Measurements from ENCODE around the gene CACFD1. TPM values are rescaled to one million over a fixed set of nuclear protein-coding genes. Genes with fewer than 3 reads are reported as not detected.

Gene CACFD1
- total RNA-seq, 1 donor from 2014 or later = 24.6 TPM

DNA sequence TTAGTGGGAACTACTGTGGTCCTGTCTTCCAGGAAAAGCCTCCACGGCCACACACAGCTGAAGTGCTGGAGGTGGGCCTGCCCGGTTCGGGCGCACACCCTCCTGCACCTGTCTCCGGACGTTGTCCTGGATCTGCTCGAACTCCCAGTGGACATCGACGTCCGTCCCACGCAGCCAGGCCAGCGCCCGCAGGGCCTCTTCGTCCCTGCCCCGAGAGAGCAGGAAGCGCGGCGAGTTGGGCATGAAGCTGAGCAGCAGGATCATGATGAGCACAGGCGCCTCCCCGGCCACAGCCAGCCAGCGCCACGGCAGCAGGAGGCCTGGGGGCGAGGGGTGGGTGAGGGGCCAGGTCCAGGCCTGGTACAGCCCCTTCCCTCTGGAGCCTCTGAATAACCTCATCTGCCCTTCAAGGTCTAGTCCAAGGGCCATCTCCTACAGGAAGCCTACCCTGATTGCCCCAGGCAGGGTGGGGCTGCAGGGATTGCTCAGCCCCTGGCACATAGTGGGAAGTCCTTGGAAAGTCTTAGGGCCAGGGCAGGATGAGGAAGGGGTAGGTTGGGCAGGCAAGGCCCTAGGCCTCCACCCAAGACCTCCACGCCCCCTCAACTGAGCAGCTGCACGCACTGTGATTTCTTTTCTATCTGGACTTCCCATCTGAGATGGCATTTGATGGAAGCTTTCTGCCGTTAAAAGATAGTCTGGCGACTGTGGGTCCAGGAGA lies 15.7 kb downstream of the CACFD1 start:
- no peak for DNase-seq (ENCODE audit: low read depth)
- Histone ChIP-seq H3K4me3 (ENCODE audit: low read depth, low read length) (no peak overlapping the region), H3K27me3 (ENCODE audit: control insufficient read depth, insufficient read depth, low read length) (no peaks in the 10 kb centered on the region), H3K36me3 (ENCODE audit: control insufficient read depth, insufficient read depth, low read length) (peaks cover 3% of the 10 kb centered on the region)
- TF ChIP-seq, protein P1, sequence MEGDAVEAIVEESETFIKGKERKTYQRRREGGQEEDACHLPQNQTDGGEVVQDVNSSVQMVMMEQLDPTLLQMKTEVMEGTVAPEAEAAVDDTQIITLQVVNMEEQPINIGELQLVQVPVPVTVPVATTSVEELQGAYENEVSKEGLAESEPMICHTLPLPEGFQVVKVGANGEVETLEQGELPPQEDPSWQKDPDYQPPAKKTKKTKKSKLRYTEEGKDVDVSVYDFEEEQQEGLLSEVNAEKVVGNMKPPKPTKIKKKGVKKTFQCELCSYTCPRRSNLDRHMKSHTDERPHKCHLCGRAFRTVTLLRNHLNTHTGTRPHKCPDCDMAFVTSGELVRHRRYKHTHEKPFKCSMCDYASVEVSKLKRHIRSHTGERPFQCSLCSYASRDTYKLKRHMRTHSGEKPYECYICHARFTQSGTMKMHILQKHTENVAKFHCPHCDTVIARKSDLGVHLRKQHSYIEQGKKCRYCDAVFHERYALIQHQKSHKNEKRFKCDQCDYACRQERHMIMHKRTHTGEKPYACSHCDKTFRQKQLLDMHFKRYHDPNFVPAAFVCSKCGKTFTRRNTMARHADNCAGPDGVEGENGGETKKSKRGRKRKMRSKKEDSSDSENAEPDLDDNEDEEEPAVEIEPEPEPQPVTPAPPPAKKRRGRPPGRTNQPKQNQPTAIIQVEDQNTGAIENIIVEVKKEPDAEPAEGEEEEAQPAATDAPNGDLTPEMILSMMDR (IDR thresholded peaks at IDR 0.05; ENCODE audit: insufficient read depth, low read length, poor library complexity, severe bottlenecking) = no peak

DNA sequence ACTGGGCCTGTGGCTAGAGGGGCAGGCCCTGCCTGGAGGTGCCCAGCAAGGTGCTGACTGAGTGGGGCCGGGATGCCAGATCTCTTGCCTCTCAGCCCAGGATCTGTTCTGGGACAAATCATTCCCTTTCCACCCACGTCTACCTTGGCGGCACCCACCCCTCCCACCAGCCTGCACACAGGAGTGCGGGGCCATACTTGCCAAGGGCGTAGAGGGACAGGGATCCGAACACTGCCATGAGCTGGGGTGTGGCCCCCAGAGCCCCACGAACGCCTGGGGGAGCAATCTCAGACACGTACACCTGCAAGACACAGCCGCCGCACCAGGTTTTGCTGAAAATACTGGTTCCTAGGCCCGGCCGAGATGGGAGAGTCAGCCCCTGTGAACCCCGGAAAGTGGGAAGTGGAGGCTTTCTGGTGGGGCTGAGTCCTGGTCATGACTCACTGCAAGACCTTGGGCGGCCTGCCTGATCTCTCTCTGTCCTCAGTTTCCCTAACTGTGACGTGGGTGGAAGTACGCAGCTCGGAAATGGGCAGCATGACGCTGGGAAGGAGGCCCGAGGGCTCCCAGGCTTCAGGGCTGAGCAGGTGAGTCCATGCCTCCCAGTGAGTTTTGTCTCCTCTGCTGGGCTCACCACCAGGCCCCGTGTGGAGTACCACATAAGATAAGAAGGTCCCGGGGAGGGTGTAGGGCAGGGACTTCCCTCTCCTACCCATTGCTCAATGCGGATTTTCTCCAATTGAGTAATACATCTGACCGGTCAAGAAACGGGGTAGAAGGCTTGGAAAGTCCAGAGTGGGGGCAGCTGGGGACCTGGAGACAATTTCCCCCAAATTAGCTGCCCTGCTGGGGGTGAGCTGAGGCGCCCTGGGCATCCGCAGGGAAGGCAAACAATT lies 16.5 kb downstream of the CACFD1 start:
- Histone ChIP-seq H3K27me3 (ENCODE audit: control insufficient read depth, insufficient read depth, low read length) (no peaks in the 10 kb centered on the region), H3K4me3 (ENCODE audit: low read depth, low read length) (no peak overlapping the region), H3K36me3 (ENCODE audit: control insufficient read depth, insufficient read depth, low read length) (peaks cover 3% of the 10 kb centered on the region)
- TF ChIP-seq, protein P1 (IDR thresholded peaks at IDR 0.05; ENCODE audit: insufficient read depth, low read length, poor library complexity, severe bottlenecking) = no peak
- DNase-seq (ENCODE audit: low read depth) = no peak

DNA sequence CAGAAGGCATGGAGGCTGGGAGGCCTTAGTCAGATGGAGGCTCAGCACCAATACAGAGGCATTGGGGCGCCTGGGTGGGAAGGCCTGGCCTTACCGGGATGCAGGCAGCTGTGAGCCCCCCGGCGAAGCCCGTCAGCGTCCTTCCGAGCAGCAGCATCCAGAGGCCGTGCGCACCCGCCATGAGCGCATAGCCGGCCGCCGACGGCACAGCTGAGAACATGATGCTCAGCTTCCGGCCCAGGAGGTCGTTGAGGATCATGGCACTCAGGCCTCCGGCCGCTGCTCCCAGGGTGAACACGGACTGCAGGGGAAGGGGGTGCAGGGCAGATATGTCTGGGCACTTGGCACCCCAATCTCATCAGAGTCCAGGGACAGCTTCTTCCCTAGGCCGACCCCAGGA lies 17.2 kb downstream of the CACFD1 start:
- no peak overlapping the region for H3K4me3 ChIP-seq (ENCODE audit: low read depth, low read length)
- peaks cover 3% of the 10 kb centered on the region for H3K36me3 ChIP-seq (ENCODE audit: control insufficient read depth, insufficient read depth, low read length)
- H3K27me3 ChIP-seq (ENCODE audit: control insufficient read depth, insufficient read depth, low read length) = no peaks in the 10 kb centered on the region
- no peak for DNase-seq (ENCODE audit: low read depth)
- TF ChIP-seq, protein P1 (IDR thresholded peaks at IDR 0.05; ENCODE audit: insufficient read depth, low read length, poor library complexity, severe bottlenecking) = no peak

DNA sequence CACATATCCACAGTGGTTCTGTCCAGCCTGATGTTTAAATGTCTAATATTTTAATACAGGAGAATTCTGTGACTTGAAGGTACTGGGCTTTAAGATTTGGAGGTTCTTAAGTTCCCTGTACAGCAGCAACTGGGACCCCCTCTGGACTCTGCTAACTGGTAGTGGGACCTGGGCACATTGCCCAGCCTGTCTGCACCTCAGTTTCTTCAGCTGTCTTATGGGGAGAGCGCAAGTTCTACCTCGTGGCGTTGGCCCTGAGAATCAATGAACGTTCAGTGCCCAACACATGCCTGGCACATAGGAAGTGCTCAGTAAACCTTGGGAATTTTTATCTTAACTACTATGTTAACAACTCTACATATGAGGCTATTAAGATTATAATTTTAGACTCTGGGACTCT lies 17.7 kb downstream of the CACFD1 start:
- TF ChIP-seq, protein P1 (IDR thresholded peaks at IDR 0.05; ENCODE audit: insufficient read depth, low read length, poor library complexity, severe bottlenecking) = no peak
- H3K36me3 ChIP-seq (ENCODE audit: control insufficient read depth, insufficient read depth, low read length) = peaks cover 3% of the 10 kb centered on the region
- H3K27me3 ChIP-seq (ENCODE audit: control insufficient read depth, insufficient read depth, low read length) = no peaks in the 10 kb centered on the region
- H3K4me3 ChIP-seq (ENCODE audit: low read depth, low read length) = no peak overlapping the region
- DNase-seq (ENCODE audit: low read depth) = no peak

DNA sequence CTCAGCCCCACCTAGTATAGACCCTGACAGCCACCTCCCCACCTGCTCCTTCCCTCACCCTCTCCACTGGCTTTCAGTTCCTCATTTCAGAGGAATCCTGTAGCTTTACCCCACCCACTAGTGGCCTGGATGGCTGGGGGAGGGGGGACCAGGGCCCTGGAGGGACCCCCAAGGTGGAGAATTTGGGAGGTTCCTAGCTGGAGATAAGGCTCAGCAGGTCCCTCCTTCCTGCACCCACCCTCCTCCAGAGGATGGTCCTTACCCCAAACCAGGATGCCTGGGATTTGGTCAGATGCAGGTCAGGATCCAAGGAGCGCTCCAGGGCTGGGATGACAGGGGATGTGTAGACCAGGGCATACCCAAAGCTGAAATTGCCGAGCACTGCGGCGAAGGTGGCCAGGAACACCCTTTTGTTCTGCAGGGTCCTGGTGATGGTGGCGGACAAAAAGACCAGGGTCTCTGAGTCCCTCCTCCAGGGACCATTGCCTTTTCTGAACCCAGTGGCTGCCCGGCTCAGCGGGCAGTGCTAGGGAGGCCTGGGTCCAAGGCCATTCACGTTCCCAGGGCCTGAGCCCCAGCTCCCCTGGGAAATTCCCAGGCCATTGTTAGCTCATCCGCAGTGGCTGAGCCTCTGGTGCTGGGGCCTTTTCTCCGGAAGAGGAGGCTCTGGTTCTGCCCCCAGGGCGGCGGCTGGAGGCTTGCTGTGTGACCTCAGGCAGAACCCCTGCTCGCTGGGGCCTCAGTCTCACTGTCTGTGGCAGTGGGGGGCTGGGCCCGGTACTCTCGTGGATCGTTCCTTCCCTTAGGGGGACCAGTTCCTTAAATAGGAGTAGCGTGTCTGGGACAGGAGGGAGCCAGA lies 18.4 kb downstream of the CACFD1 start:
- peak overlapping the region; percentile 73 for H3K4me3 ChIP-seq (ENCODE audit: low read depth, low read length)
- DNase-seq (ENCODE audit: low read depth) = no peak
- TF ChIP-seq, protein P1 (IDR thresholded peaks at IDR 0.05; ENCODE audit: insufficient read depth, low read length, poor library complexity, severe bottlenecking) = no peak

More for the DNA sequence above, 18.4 kb downstream of the CACFD1 start:
- Histone ChIP-seq H3K36me3 (ENCODE audit: control insufficient read depth, insufficient read depth, low read length) (peaks cover 3% of the 10 kb centered on the region), H3K27me3 (ENCODE audit: control insufficient read depth, insufficient read depth, low read length) (no peaks in the 10 kb centered on the region)
